Stimulated activated naive CD8-positive, alpha-beta T cell treated with anti-CD3 and anti-CD28 coated beads, Interleukin-15, Interleukin-2, amounts not matched to agents 100 ng/mL and 50 ng/mL, for 24 hours (primary cell): ENCODE data around the gene CCDC185.
"Not testable (repeated sequence)": the region's sequence is repeated elsewhere in the genome, so short reads cannot be mapped to it uniquely, and the experiment has no call there.

Source experiments
- H3K27ac Mint-ChIP-seq: one replicate; pipeline ENCODE4 v1.8.0; 2021; ENCODE audit warnings: mild to moderate bottlenecking, mixed read lengths
- H3K27me3 Mint-ChIP-seq: one replicate; pipeline ENCODE4 v1.8.0; 2021; ENCODE audit warnings: mixed read lengths
- H3K36me3 Mint-ChIP-seq: one replicate; pipeline ENCODE4 v1.8.0; 2021; ENCODE audit warnings: low read depth, mixed read lengths
- H3K4me1 Mint-ChIP-seq: one replicate; pipeline ENCODE4 v1.8.0; 2021; ENCODE audit warnings: low read depth, mixed read lengths
- H3K4me3 Mint-ChIP-seq: one replicate; pipeline ENCODE4 v1.8.0; 2021; ENCODE audit warnings: mild to moderate bottlenecking, mixed read lengths
- H3K9me3 Mint-ChIP-seq: one replicate; pipeline ENCODE4 v1.8.0; 2021; ENCODE audit warnings: mixed read lengths

The CCDC185 gene

DNA sequence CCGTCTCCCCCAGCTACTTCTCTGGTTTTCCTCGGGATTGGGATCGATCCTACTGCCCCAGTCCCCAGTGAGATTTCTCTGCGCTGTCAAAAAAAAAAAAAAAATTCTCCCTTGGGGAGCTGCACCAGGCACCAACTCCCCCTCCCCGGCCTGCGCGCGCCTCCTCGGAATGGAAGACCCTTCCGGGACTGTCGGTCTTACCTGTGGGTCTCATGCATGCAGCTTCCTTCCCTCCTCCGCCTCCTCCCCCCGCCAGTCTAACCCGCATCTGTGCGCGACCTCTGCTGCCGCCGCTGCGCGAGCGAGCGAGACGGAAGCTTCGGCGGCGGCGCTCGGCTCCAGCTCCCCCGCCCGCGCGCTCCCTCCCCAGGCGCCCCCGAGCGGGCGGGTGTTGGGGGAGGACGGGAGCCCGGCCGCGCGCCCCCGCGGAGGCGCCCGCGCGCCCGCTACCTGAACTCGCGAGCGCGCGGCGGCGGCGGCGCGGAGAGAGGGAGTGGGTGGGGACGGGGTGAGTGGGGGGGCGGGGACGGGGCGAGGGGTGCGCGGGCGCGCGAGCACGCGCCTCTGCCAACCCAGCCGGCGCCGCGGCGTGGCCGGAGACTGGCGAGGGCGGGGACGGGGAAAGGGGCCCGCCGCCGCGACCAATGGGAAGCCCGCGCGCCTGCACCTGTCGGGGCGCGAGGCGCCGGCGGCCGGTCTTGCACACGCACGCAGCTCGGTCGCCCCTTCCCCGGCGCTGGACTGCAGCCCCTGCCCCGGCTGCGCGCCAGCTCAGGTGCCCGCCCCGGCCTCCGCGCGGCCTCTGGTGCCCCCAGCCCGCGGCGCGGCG lies 29.1 kb upstream of the CCDC185 start, which contains the start of gene SUSD4:
SUSD4 (minus strand) TSS at position 321 of the 829 bp plus-strand sequence. CDS start 751 bp downstream, outside the sequence.
- no peak within 1 kb of the TSS for H3K27ac Mint-ChIP-seq
- no peaks in the 10 kb centered on the region for H3K9me3 Mint-ChIP-seq
- peaks cover 18% of the 10 kb centered on the region for H3K4me1 Mint-ChIP-seq
- H3K36me3 Mint-ChIP-seq, result no peaks in the 10 kb centered on the region
- H3K27me3 Mint-ChIP-seq, result peaks cover 33% of the 10 kb centered on the region
- peak within 1 kb of the TSS; percentile 77 for H3K4me3 Mint-ChIP-seq

DNA sequence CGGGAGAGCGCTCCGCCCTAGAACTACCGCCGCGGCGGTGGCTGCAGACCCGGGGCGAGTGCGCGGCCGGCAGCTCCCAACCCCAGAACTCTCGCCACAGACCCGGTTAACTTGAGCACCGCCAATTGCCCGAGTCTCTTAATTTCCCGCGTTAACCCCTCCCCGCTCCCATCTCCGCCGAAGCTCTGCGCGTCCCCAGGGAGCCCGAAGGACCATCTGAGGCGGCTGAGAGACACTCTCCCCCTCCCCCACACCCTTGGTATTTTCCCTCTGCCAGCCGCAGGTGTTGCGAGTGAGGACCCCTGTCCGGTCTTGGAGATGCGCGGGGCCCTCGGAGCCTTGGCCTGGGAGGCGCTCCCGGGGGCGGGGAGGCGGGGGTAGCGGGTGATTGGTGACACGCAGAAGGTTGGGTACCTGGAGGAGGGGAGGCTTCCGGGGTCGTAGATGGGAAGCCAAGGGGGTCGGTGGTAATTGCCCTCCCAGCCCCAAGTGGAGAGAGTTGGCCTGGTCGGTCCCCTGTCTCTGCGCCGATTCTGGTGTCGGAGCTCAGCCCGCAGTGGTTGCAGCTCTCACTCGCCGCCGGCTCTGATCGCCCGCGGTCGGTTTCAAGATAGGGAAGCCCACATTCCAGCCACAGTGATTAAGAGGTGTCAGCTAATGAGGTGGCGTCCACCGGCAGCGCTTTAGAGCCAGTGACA lies 28.4 kb upstream of the CCDC185 start:
- Mint-ChIP-seq H3K4me1 (peaks cover 18% of the 10 kb centered on the region), H3K4me3 (peak overlapping the region; percentile 71), H3K27me3 (peaks cover 33% of the 10 kb centered on the region), H3K27ac (no peak overlapping the region), H3K9me3 (no peaks in the 10 kb centered on the region), H3K36me3 (no peaks in the 10 kb centered on the region)

DNA sequence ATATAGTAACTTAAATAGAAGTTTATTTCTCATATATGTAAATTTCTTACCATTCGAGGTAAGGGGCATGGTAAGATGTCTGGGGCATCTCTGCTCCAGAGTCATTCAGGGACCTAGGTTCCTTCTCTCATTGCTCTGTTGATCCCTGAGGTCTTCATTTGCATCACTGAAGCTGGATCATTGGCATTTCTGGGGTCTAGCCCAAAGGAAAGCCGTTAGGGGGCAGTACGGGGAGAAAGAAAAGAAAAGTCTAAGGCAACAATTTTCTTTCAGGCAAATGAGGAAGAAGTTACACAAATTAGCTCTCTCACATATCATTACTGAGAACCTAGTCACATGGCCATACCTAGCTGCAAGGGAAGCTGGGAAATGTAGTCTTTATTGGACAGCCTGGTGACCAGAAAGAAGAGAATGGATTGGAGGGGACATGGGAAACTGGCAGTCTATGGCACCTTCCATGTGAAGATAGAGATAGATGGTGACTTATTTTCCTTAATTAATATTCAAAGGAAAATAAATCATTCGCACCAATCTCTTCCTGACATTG lies 19.1 kb upstream of the CCDC185 start:
- Mint-ChIP-seq H3K27me3 (peaks cover 6% of the 10 kb centered on the region), H3K4me1 (no peaks in the 10 kb centered on the region), H3K9me3 (no peaks in the 10 kb centered on the region), H3K27ac (no peak overlapping the region), H3K4me3 (no peak overlapping the region), H3K36me3 (no peaks in the 10 kb centered on the region)

- Mint-ChIP-seq H3K4me1 (no peaks in the 10 kb centered on the region), H3K9me3 (no peaks in the 10 kb centered on the region), H3K27ac (no peak overlapping the region), H3K4me3 (no peak overlapping the region), H3K36me3 (no peaks in the 10 kb centered on the region), H3K27me3 (peaks cover 4% of the 10 kb centered on the region)
Observed at GRCh38 chr1:223378754-223379153, 14.5 kb upstream of the CCDC185 start.

DNA sequence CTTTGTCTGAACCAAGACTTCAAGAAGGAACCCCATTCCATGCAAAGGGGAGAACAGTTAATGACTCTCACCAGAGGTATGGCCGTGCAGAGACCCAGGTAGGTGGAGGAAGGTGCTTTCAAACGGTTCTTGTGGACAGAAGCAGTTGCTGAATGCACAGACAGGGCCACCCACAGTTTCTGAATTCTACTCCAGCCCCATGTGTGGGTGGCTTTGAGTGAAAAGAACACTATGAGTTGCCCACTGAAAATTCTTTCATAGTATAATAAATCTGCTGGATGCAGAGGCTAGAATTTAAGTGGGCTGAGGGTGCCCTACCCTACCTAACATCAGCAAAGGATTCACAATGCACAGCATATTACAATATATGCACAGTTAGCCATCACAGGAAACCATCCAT lies 7.2 kb upstream of the CCDC185 start:
- peaks cover under 1% of the 10 kb centered on the region for H3K27me3 Mint-ChIP-seq
- H3K4me1 Mint-ChIP-seq, result no peaks in the 10 kb centered on the region
- H3K4me3 Mint-ChIP-seq, result no peak overlapping the region
- H3K9me3 Mint-ChIP-seq, result no peaks in the 10 kb centered on the region
- no peaks in the 10 kb centered on the region for H3K36me3 Mint-ChIP-seq
- H3K27ac Mint-ChIP-seq, result no peak overlapping the region

DNA sequence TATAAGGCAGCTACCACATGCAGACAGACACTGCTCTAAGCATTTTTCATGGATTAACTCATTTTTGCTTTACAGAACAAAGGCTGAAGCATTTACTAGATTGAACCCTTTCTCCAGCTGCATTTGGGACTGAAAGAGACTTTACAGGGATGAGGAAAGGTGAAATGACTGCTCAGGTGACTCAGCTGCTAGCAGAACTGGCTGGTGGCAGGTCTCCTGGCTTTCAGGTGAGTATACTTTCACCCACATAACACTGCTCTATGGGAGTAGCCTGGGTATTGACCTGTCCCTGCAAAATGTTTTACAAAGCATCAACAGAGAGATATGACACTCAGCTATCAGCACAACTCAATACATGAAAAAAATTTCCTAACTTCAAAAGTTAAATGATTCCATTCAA lies 2.6 kb upstream of the CCDC185 start:
- peaks cover 3% of the 10 kb centered on the region for H3K9me3 Mint-ChIP-seq
- H3K27me3 Mint-ChIP-seq, result peaks cover 31% of the 10 kb centered on the region
- no peak overlapping the region for H3K27ac Mint-ChIP-seq
- H3K36me3 Mint-ChIP-seq, result no peaks in the 10 kb centered on the region
- no peak overlapping the region for H3K4me3 Mint-ChIP-seq
- no peaks in the 10 kb centered on the region for H3K4me1 Mint-ChIP-seq

DNA sequence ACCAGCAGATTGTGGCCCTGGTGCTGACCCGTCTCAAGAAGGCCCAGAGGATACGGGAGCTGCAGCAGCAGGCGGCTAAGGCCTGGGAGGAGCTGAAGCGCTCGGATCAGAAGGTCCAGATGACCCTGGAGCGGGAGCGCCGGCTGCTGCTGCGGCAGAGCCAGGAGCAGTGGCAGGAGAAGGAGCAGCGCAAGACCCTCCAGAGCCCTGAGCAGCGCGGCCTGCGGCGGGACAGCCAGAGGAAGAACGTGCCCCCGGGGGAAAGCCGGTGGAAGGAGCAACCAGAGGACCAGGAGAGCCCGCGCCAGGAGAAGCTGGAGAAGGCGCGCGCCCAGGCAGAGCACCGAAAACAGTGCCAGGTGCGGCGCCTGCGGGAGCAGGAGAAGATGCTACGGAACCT lies 1.0 kb downstream of the CCDC185 start:
- no peaks in the 10 kb centered on the region for H3K36me3 Mint-ChIP-seq
- H3K27me3 Mint-ChIP-seq, result peaks cover 31% of the 10 kb centered on the region
- H3K9me3 Mint-ChIP-seq, result peaks cover 3% of the 10 kb centered on the region
- H3K4me1 Mint-ChIP-seq, result no peaks in the 10 kb centered on the region
- H3K4me3 Mint-ChIP-seq, result no peak overlapping the region
- H3K27ac Mint-ChIP-seq, result no peak overlapping the region

GRCh38 chr1:223394706-223395105 lies 1.5 kb downstream of the CCDC185 start:
- Mint-ChIP-seq H3K27ac (no peak overlapping the region), H3K9me3 (peaks cover 3% of the 10 kb centered on the region), H3K27me3 (peaks cover 31% of the 10 kb centered on the region), H3K4me1 (no peaks in the 10 kb centered on the region), H3K4me3 (no peak overlapping the region), H3K36me3 (no peaks in the 10 kb centered on the region)

- H3K27me3 Mint-ChIP-seq, H3K36me3 Mint-ChIP-seq, H3K27ac Mint-ChIP-seq, H3K4me3 Mint-ChIP-seq: not testable (repeated sequence)
- H3K9me3 Mint-ChIP-seq, result peaks cover 16% of the 10 kb centered on the region
- H3K4me1 Mint-ChIP-seq, result peaks cover 26% of the 10 kb centered on the region
Observed at GRCh38 chr1:223399393-223399792, 6.2 kb downstream of the CCDC185 start.

DNA sequence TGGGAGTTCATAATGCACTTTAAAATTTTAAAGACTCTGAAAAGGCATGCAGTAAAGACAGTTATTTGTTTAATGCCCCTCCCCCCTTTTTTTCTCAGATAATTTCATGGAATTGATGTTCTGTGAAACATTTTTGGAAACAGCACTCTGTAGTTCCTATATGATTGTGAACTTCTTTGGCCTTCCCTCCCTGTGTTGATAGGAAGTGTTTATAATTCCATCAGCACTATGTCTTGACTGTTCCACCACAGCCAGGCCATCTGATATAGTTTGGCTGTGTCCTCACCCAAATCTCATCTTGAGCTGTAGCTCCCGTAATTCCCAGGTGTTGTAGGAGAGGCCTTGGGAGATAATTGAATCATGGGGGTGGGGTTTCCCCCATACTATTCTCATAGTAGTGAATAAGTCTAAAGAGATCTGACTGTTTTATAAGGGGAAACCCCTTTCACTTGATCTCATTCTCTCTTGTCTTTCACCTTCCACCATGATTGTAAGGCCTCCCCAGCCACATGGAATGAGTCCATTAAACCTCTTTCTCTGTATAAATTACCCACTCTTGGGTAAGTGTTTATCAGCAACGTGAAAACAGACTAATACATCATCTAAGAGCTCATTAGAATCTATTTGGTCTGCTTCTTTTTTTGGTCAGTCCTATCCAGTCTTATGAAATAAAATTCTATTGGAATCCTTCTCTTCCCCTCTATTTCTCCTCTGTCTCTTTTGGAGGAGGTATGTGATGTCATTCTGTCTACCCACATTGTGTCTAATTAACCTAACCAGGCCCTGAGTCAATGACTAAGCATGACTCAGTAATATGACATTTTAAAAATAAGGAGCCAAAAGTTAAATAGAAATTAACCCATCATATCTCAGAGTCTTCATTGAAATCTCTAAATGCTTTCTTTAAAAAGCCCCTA lies 8.9 kb downstream of the CCDC185 start:
- no peaks in the 10 kb centered on the region for H3K36me3 Mint-ChIP-seq
- no peaks in the 10 kb centered on the region for H3K27me3 Mint-ChIP-seq
- H3K4me3 Mint-ChIP-seq, result no peak overlapping the region
- H3K27ac Mint-ChIP-seq, result peak overlapping the region; percentile 21
- peaks cover 13% of the 10 kb centered on the region for H3K9me3 Mint-ChIP-seq
- H3K4me1 Mint-ChIP-seq, result peaks cover 32% of the 10 kb centered on the region

- Mint-ChIP-seq H3K4me1 (peaks cover 32% of the 10 kb centered on the region), H3K27ac (peak overlapping the region; percentile 21), H3K36me3 (no peaks in the 10 kb centered on the region), H3K9me3 (peaks cover 13% of the 10 kb centered on the region), H3K27me3 (no peaks in the 10 kb centered on the region), H3K4me3 (no peak overlapping the region)
Observed at GRCh38 chr1:223402790-223403142, 9.6 kb downstream of the CCDC185 start.

- Mint-ChIP-seq H3K9me3 (peaks cover 13% of the 10 kb centered on the region), H3K36me3 (no peaks in the 10 kb centered on the region), H3K27me3 (no peaks in the 10 kb centered on the region), H3K4me1 (peaks cover 32% of the 10 kb centered on the region), H3K4me3 (no peak overlapping the region), H3K27ac (no peak overlapping the region)
Observed at GRCh38 chr1:223403184-223403815, 10.1 kb downstream of the CCDC185 start.

GRCh38 chr1:223405507-223405906 lies 12.3 kb downstream of the CCDC185 start:
- Mint-ChIP-seq H3K9me3 (peaks cover 13% of the 10 kb centered on the region), H3K4me3 (no peak overlapping the region), H3K4me1 (peaks cover 32% of the 10 kb centered on the region), H3K27me3 (no peaks in the 10 kb centered on the region), H3K36me3 (no peaks in the 10 kb centered on the region), H3K27ac (no peak overlapping the region)

- no peak overlapping the region for H3K27ac Mint-ChIP-seq
- no peaks in the 10 kb centered on the region for H3K9me3 Mint-ChIP-seq
Observed at GRCh38 chr1:223410036-223410435, 16.8 kb downstream of the CCDC185 start.

More at GRCh38 chr1:223410036-223410435, 16.8 kb downstream of the CCDC185 start:
- Mint-ChIP-seq H3K4me3 (no peak overlapping the region), H3K27me3 (no peaks in the 10 kb centered on the region), H3K36me3 (no peaks in the 10 kb centered on the region), H3K4me1 (peaks cover 2% of the 10 kb centered on the region)
